SK-N-SH treated with all-trans-retinoic acid at 6 μM for 48 hours (cell line): ENCODE results near the gene CYP19A1.

ENCODE experiments used
- ARNTL ChIP-seq: fragments of 450-650 bp; formaldehyde crosslinking; IDR thresholded peaks from 2 replicates; pipeline ENCODE4 v1.5.0; 2020; ENCODE audit warnings: low read depth, mild to moderate bottlenecking, moderate library complexity, borderline replicate concordance
- CREB5 ChIP-seq: fragments of 250-450 bp; sonication (Bioruptor Pico); IDR thresholded peaks from 2 replicates; pipeline ENCODE4 v1.5.1; 2020; ENCODE audit warnings: low read depth, mild to moderate bottlenecking, moderate library complexity
- ESRRG ChIP-seq: fragments of 250-450 bp; sonication (Bioruptor Pico); IDR thresholded peaks from 2 replicates; pipeline ENCODE4 v1.6.1; 2021; ENCODE audit warnings: mild to moderate bottlenecking
- POU6F1 ChIP-seq: fragments of 250-450 bp; sonication (Bioruptor Pico); IDR thresholded peaks from 2 replicates; pipeline ENCODE4 v1.8.0; 2021; ENCODE audit warnings: low read depth, mild to moderate bottlenecking, moderate library complexity, borderline replicate concordance
- TCF4 ChIP-seq: fragments of 250-450 bp; sonication (Bioruptor Pico); IDR thresholded peaks from 2 replicates; pipeline ENCODE4 v1.8.0; 2021; ENCODE audit warnings: mild to moderate bottlenecking, moderate library complexity, borderline replicate concordance
- TOX ChIP-seq: fragments of 250-450 bp; sonication (Bioruptor Pico); IDR thresholded peaks from 2 replicates; pipeline ENCODE4 v1.8.0; 2021; ENCODE audit warnings: mild to moderate bottlenecking, moderate library complexity, borderline replicate concordance

GRCh38 chr15:51205050-51205975, 133.1 kb downstream of the CYP19A1 start:
- TF ChIP-seq ESRRG (CRISPR knock-in tag) (no peak), ARNTL (no peak), CREB5 (CRISPR knock-in tag) (no peak), TOX (CRISPR knock-in tag) (no peak), TCF4 (CRISPR knock-in tag) (no peak), POU6F1 (CRISPR knock-in tag) (no peak)
